HAP-1 (cell line): ENCODE data around the gene IKZF1.

Experiments
- DNase-seq, 2 experiments: peaks; one replicate each; pipeline ENCODE4 v3.0.0-alpha.2; 2016 to 2020; ENCODE audit warnings: low spot score in 2 of 2
- H3K27me3 ChIP-seq: fragments of 250-450 bp; sonication (Bioruptor Pico); 2 replicates; pipeline ENCODE4 v1.5.1; 2020; ENCODE audit warnings: low read depth, mild to moderate bottlenecking, moderate library complexity
- H3K36me3 ChIP-seq: fragments of 250-450 bp; sonication (Bioruptor Pico); replicated peaks from 2 replicates; pipeline ENCODE4 v1.5.1; 2020; ENCODE audit warnings: mild to moderate bottlenecking
- H3K4me1 ChIP-seq: fragments of 250-450 bp; sonication (Bioruptor Pico); 2 replicates; pipeline ENCODE4 v1.5.1; 2020; ENCODE audit warnings: mild to moderate bottlenecking
- H3K4me3 ChIP-seq: fragments of 250-450 bp; sonication (Bioruptor Pico); 2 replicates; pipeline ENCODE4 v1.5.1; 2020; ENCODE audit warnings: mild to moderate bottlenecking, moderate library complexity
- H3K9me3 ChIP-seq: fragments of 250-450 bp; sonication (Bioruptor Pico); 2 replicates; pipeline ENCODE4 v1.5.1; 2020; ENCODE audit warnings: mild to moderate bottlenecking, moderate library complexity
- in situ Hi-C: fragments of 300-500 bp; cut with MboI; formaldehyde crosslinking; loops from 3 replicates; pipeline ENCODE4 v1.14.3; 2020; ENCODE audit warnings: low sequenced_read_pairs, inconsistent platforms, mixed read lengths

IKZF1 gene

DNA sequence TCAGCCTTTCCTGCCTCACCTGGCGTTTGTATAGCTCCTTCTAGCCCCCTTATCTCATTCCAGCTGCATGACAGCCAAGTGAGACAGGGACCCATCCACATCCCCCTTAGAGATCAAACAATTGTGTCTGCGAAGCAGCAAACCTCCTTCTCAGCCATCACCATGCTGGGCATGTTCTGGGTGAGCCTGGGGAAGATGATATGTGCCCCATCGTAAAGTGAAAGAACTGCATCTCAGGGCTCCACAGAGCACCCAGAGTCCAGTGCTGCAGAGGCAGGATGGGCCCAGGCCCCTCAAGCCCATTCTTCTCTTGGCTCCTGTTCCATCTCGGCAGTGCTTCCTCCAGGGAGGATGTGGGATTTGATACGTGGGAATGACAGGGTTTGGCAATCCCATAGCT lies 102.4 kb downstream of the IKZF1 start:
- Histone ChIP-seq H3K27me3 (no peaks in the 10 kb centered on the region), H3K4me1 (no peaks in the 10 kb centered on the region), H3K9me3 (no peaks in the 10 kb centered on the region), H3K36me3 (no peaks in the 10 kb centered on the region), H3K4me3 (no peak overlapping the region)
- DNase-seq, result no peak
- in situ Hi-C loops, result loop anchor here (25.0 kb wide), 1 partner anchor 320 kb away; the partner anchor contains the start of gene ZPBP

DNA sequence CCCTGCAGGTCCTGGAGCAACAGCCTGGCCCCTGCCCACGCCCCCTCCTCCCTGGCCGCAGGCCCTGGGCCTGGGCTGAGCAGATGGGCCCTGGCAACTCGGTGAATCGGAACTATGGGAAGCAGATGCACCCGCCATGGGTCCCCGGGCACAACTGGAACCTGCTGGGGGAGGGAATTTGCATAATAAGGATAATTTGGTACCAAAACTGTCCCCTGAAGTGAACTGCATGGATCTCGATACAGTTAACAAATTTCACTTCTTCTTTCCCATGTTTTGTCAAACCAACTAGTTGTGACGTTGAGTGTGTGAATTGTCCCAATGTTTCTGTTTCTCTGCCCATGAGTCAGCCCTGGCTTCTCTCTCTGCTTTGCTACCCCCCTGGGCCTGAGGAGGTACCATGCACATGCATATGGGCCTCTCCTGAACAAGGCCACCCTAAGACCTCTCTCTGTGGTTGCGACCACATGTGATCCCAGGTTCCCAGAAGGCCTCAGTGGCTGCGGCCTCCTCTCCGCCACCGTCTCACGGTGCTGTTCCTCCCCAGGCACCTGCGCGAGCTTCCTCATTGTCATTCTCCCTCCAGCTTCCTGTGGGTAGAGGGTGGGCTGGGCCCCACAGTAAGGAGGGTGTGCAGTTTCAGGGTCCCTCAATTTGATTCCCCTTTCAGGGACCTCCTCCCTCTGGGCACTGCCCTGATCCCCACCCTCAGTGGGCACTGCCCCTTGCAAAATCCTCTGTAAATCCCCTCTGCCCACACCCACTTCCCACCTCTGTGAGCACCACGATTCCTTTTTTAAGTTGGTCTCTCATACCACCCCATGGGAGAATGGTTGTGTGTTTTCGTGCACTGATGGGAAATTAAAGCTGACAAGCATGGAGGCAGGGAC lies 105.6 kb downstream of the IKZF1 start:
- Histone ChIP-seq H3K4me1 (no peaks in the 10 kb centered on the region), H3K27me3 (no peaks in the 10 kb centered on the region), H3K9me3 (no peaks in the 10 kb centered on the region), H3K36me3 (no peaks in the 10 kb centered on the region), H3K4me3 (no peak overlapping the region)
- DNase-seq, result no peak
- in situ Hi-C loops, result loop anchor here (25.0 kb wide), 1 partner anchor 323 kb away; the partner anchor contains the start of gene ZPBP

DNA sequence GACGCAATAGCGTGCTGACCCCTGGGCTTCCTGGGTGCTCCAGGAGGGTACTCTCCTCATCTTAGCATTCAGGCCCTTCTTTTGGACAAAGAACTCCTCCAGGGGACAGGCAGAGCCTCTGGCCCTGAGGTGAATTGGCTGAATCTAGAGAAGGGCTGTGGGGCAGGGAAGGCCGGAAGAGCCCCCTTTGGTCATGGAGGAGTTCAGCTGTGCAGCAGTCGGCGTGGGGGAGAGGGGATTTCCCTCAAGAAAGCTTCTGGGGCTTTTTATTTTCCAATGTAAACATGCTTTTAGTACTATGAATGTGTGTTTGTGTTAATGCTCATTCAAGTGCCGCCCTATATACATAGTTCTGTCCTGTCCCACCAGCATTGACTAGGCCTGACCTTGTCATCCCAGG lies 106.8 kb downstream of the IKZF1 start:
- Histone ChIP-seq H3K9me3 (no peaks in the 10 kb centered on the region), H3K27me3 (no peaks in the 10 kb centered on the region), H3K4me1 (no peaks in the 10 kb centered on the region), H3K4me3 (no peak overlapping the region), H3K36me3 (no peaks in the 10 kb centered on the region)
- in situ Hi-C loops, result loop anchor here (25.0 kb wide), 1 partner anchor 324 kb away; the partner anchor contains the start of gene ZPBP
- no peak for DNase-seq

DNA sequence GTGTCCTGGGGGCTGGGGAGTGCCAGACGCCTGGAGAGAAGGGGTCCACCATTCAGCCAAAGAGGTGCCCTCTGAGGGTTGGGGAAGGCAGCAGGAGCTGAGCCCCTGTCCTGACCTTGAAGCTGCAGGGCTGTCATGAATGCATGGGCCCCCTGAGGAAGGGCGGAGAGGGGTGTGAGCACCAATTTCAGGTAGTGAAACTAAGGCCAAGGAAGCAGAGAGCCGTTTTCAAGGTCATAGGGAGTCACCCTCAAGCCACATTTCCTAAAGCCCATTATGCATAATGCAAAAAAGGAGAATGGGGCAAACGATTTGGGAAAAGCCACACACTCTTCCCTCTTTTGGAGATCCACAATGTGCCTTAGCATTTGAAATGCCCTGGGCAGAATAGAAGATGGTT lies 108.5 kb downstream of the IKZF1 start:
- Histone ChIP-seq H3K36me3 (no peaks in the 10 kb centered on the region), H3K4me3 (no peak overlapping the region), H3K4me1 (no peaks in the 10 kb centered on the region), H3K27me3 (no peaks in the 10 kb centered on the region), H3K9me3 (no peaks in the 10 kb centered on the region)
- in situ Hi-C loops, result loop anchor here (25.0 kb wide), 1 partner anchor 326 kb away; the partner anchor contains the start of gene ZPBP
- no peak for DNase-seq

DNA sequence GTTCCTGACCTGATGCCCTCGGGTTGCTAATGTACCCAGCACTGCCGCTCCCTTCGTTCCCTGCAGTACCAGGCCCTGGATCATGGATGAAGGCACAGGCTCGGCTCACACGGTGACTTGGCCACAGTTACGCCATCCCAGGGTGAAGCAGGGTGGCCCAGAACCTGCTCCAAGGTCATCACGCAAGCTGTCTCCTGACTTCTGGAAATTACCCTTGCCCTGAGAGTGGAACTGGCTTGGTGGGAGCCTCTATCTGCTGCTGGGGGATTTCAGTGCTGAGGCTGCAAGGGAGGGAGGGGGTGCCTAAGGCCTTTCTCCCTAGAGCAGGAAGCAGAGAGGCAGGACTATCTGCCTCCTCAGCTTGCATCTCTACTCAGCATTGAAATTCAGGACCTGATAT lies 109.0 kb downstream of the IKZF1 start:
- in situ Hi-C loops, result loop anchor here (25.0 kb wide), 1 partner anchor 326 kb away; the partner anchor contains the start of gene ZPBP
- no peak for DNase-seq
- H3K4me3 ChIP-seq, result no peak overlapping the region
- no peaks in the 10 kb centered on the region for H3K27me3 ChIP-seq
- no peaks in the 10 kb centered on the region for H3K9me3 ChIP-seq
- no peaks in the 10 kb centered on the region for H3K4me1 ChIP-seq
- H3K36me3 ChIP-seq, result no peaks in the 10 kb centered on the region

DNA sequence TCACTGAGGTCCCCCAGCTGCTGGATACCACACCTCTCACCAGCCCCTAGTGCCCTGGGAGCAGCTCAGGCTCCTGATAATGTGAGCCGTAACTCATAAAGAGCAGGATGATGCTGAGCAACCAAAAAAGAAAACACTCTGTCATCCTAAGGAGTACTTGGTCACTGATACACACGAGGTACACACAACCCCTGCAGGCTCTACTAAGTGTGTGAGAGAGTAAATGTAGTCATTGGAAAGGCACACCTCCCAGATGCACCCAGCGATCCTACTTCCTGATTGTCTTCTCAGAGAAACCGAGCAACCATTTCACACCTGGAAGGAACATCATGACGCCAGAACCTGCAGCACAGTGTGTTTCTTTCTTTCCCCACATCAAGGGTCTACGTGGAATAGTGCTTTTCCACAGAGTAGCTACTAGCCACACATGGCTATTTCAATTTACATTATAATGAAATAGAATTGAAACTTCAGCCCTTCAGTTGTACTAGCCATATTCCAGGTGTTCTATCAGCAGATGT lies 111.4 kb downstream of the IKZF1 start:
- Histone ChIP-seq H3K9me3 (no peaks in the 10 kb centered on the region), H3K4me3 (no peak overlapping the region), H3K27me3 (no peaks in the 10 kb centered on the region), H3K36me3 (no peaks in the 10 kb centered on the region), H3K4me1 (no peaks in the 10 kb centered on the region)
- in situ Hi-C loops, result loop anchor here (25.0 kb wide), 1 partner anchor 329 kb away; the partner anchor contains the start of gene ZPBP
- DNase-seq, result no peak

DNA sequence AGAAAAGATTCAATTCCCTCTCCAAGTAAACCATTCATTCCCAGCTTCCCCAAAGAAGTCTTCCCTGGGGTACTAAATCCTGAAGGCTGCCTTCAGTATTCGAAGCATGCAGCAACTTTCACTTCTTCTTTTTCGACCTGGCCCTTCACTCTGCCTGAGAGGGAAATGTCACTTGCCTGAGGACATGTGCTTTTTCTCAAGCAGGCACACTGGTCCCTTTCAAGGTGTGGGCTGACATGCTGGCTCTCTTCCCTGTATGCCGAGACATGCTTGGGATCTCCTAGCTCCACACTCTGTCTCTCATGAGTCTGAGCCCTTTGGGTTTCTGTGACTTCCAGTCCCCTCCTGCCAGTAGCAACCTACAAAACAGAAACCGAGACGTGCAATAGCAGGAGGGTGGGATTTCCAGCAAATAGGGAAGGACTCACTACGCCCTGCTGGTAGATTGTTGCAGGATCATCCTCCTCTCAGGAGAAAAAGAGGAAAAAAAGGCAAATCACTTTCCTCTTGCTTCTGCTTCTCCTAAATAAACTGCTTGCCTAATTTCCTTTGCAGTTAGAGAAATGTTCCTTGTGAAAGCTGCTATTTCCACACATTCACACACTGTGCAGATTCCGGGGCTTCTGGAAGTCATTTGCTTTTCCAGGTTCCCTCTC lies 112.1 kb downstream of the IKZF1 start:
- H3K27me3 ChIP-seq, result no peaks in the 10 kb centered on the region
- no peak for DNase-seq
- in situ Hi-C loops, result loop anchor here (25.0 kb wide), 1 partner anchor 329 kb away; the partner anchor contains the start of gene ZPBP
- no peaks in the 10 kb centered on the region for H3K9me3 ChIP-seq
- H3K4me1 ChIP-seq, result no peaks in the 10 kb centered on the region
- no peaks in the 10 kb centered on the region for H3K36me3 ChIP-seq
- no peak overlapping the region for H3K4me3 ChIP-seq

DNA sequence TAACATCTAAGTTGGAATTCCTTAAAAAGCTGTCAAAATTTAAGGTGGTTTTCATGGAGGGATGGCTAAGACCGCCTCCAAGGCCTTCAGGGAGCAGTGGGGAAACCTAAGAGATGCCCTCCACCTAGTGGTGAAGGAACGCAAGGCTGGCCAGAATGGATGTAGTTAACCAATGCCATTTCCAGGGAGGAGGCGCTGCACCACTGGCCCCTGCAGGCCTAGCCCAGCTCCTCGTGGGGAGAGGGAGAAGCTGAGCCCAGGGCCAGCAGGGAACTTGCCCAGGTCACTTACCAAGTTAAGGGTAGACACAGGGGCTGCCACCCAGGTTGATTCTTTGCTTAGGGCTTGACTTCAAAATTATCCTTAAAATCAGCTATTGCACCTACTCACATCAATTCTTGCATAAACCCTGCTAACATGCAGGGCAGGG lies 113.6 kb downstream of the IKZF1 start:
- in situ Hi-C loops, result loop anchor here (25.0 kb wide), 1 partner anchor 331 kb away; the partner anchor contains the start of gene ZPBP
- no peaks in the 10 kb centered on the region for H3K4me1 ChIP-seq
- H3K9me3 ChIP-seq, result no peaks in the 10 kb centered on the region
- H3K4me3 ChIP-seq, result no peak overlapping the region
- H3K36me3 ChIP-seq, result no peaks in the 10 kb centered on the region
- no peaks in the 10 kb centered on the region for H3K27me3 ChIP-seq
- DNase-seq, result peak; percentile 70 to 85

DNA sequence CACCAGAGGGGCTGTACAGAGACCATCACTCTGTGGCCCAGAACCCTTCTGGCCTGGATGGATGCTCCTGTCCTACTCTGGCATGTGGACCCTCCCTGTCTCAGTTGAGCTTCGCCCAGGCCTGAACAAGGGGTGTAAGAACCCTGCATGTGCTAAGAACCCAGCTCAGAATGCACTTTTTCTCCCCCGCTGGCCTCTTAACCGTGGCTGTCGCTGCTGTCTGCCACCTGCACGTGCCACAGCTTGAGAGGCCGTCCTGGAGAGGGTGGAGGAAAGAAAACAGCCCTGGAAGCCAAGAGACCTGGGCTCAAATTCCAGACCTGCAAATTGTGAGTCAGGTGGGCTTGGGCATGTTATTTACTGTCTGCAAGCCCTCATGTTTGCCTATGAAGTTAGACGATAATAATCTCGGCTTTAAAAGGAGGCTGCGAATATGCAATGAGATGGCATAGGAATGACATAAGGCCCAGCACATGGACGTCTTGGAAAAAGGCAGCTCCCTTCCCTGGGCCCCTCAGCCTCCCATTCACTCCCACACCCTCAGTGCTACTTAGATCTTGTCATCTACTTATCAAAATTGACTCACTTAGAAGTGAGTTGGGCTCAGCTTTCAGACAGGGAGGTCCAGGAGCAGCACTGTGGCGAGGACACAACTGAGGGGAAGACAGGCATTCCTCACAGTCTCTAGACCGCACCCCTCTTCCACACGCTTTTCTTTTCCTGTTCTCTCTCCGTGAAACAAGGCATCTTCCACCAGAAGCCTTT lies 114.2 kb downstream of the IKZF1 start:
- in situ Hi-C loops, result loop anchor here (25.0 kb wide), 1 partner anchor 331 kb away; the partner anchor contains the start of gene ZPBP
- no peaks in the 10 kb centered on the region for H3K36me3 ChIP-seq
- no peak for DNase-seq
- H3K9me3 ChIP-seq, result no peaks in the 10 kb centered on the region
- H3K4me3 ChIP-seq, result no peak overlapping the region
- no peaks in the 10 kb centered on the region for H3K4me1 ChIP-seq
- no peaks in the 10 kb centered on the region for H3K27me3 ChIP-seq

DNA sequence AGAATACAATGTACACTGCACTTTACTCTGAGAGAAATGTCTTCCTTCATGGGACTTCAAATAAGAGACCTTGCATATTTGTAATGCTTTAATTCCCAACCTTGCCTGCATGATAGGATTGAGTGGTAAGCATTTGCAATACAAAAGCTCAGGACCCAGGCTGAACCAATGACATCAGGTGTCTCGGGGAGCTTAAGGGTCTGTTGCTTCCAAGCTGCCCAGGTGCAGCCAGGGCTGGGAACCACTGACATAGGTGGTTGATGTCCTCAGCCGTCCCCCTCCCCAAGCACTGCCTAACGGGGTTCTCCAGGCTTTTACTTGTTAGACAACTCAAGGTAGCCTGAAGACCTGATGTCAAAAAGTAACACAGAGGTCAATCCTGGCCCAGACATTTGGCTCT lies 116.5 kb downstream of the IKZF1 start:
- Histone ChIP-seq H3K36me3 (no peaks in the 10 kb centered on the region), H3K4me3 (no peak overlapping the region), H3K4me1 (no peaks in the 10 kb centered on the region), H3K9me3 (no peaks in the 10 kb centered on the region), H3K27me3 (no peaks in the 10 kb centered on the region)
- no peak for DNase-seq
- in situ Hi-C loops, result loop anchor here (25.0 kb wide), 1 partner anchor 334 kb away; the partner anchor contains the start of gene ZPBP

DNA sequence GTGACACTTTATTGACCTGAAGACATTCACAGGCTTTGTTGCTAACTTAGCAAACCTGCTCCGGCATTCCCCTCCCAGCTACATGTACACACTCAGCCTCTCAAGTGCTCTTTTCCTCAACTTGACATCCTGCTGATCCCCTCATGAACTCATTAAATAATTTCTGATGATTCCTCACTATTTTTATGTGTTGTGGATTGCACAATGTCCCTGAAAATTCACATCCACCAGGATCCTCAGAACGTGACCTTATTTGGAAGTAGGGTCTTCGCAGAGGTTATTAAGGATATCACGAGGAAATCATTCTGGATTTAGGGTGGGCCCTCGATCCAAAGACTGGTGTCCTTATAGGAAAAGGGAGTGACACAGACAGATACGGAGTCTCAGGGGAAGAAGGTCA lies 118.3 kb downstream of the IKZF1 start:
- H3K36me3 ChIP-seq, result no peaks in the 10 kb centered on the region
- H3K27me3 ChIP-seq, result no peaks in the 10 kb centered on the region
- no peak for DNase-seq
- no peaks in the 10 kb centered on the region for H3K9me3 ChIP-seq
- H3K4me1 ChIP-seq, result no peaks in the 10 kb centered on the region
- in situ Hi-C loops, result loop anchor here (25.0 kb wide), 1 partner anchor 336 kb away; the partner anchor contains the start of gene ZPBP
- H3K4me3 ChIP-seq, result no peak overlapping the region

DNA sequence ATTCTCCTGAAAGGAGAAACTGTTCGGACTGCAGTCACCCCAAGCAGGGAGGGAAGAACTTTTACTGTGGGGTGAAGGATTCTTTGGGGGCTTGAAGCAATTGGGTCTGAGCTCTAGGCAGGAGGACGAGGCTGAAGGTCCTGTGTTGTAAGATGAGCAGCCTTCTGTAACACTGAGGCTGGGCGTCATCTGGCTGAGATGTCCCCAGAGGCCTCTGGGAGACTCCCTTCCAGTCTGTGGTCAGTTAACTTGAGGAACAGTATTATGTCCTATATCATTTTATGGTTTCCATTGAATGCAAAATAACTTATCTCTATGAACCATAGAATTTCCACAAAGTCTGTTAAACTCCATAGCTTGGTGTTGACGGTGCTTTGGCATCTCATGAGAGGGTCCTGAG lies 119.3 kb downstream of the IKZF1 start:
- Histone ChIP-seq H3K9me3 (no peaks in the 10 kb centered on the region), H3K27me3 (no peaks in the 10 kb centered on the region), H3K4me3 (no peak overlapping the region), H3K4me1 (no peaks in the 10 kb centered on the region), H3K36me3 (no peaks in the 10 kb centered on the region)
- in situ Hi-C loops, result loop anchor here (25.0 kb wide), 1 partner anchor 337 kb away; the partner anchor contains the start of gene ZPBP
- no peak for DNase-seq

DNA sequence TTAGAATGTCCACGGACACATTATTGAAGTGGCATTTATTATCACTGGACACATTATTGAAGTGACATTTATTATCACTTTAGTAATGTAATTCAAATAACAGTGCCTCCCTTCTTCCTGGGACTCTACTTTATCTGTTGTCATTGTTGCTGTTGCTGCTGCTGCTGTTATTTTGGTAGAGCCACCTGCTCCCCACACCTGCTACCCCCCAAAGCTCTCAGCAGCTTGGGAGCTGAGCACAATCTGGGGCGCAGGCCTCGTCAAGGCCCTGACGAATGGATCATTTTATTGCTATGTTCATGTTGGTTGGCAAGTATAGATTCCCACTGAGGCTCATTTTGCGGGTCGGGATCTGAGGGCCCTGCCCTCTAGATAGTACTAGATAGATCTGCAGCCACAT lies 120.8 kb downstream of the IKZF1 start:
- no peaks in the 10 kb centered on the region for H3K27me3 ChIP-seq
- in situ Hi-C loops, result no loop called here
- H3K9me3 ChIP-seq, result no peaks in the 10 kb centered on the region
- no peak for DNase-seq
- H3K4me3 ChIP-seq, result no peak overlapping the region
- H3K4me1 ChIP-seq, result no peaks in the 10 kb centered on the region
- no peaks in the 10 kb centered on the region for H3K36me3 ChIP-seq
